T-helper 1 cell (primary cell): ENCODE data around the gene TSPAN5.

ENCODE experiments used
- DNase-seq, 5 donors: peaks; one replicate each; pipeline ENCODE4 v3.0.0-alpha.2; 2012 to 2020

Gene TSPAN5

GRCh38 chr4:98583265-98583664, 75.1 kb downstream of the TSPAN5 start:
- DNase-seq, result no peak

GRCh38 chr4:98581126-98581525, 77.3 kb downstream of the TSPAN5 start:
- no peak for DNase-seq

GRCh38 chr4:98577956-98578355, 80.5 kb downstream of the TSPAN5 start:
- no peak for DNase-seq

GRCh38 chr4:98574816-98575215, 83.6 kb downstream of the TSPAN5 start:
- DNase-seq, result no peak

- no peak for DNase-seq
Measured at GRCh38 chr4:98573791-98574190, 84.6 kb downstream of the TSPAN5 start.

- DNase-seq, result no peak
Measured at GRCh38 chr4:98572697-98573096, 85.7 kb downstream of the TSPAN5 start.

GRCh38 chr4:98571161-98571786, 87.1 kb downstream of the TSPAN5 start:
- DNase-seq, result no peak

GRCh38 chr4:98570151-98570797, 88.1 kb downstream of the TSPAN5 start:
- no peak for DNase-seq

GRCh38 chr4:98568941-98569663, 89.3 kb downstream of the TSPAN5 start:
- DNase-seq, result no peak

- DNase-seq, result no peak
Measured at GRCh38 chr4:98567611-98568010, 90.8 kb downstream of the TSPAN5 start.

- DNase-seq, result no peak
Measured at GRCh38 chr4:98566361-98567008, 91.9 kb downstream of the TSPAN5 start.

GRCh38 chr4:98565681-98566301, 92.6 kb downstream of the TSPAN5 start:
- DNase-seq, result no peak

GRCh38 chr4:98564852-98565251, 93.6 kb downstream of the TSPAN5 start:
- DNase-seq, result no peak

GRCh38 chr4:98560321-98560720, 98.1 kb downstream of the TSPAN5 start:
- no peak for DNase-seq

GRCh38 chr4:98558471-98559169, 99.8 kb downstream of the TSPAN5 start:
- no peak for DNase-seq

GRCh38 chr4:98557194-98557892, 101.1 kb downstream of the TSPAN5 start:
- no peak for DNase-seq

- DNase-seq, result no peak
Measured at GRCh38 chr4:98556451-98556850, 102.0 kb downstream of the TSPAN5 start.

GRCh38 chr4:98555798-98556445, 102.5 kb downstream of the TSPAN5 start:
- DNase-seq, result no peak

- DNase-seq, result no peak
Measured at GRCh38 chr4:98546910-98547594, 111.4 kb downstream of the TSPAN5 start.

- no peak for DNase-seq
Measured at GRCh38 chr4:98544818-98545414, 113.5 kb downstream of the TSPAN5 start.
